GM18520 (cell line): ENCODE data around the gene RHO.
A peak's percentile ranks its signal among the peaks of the same experiment; 100 is the strongest.

Source experiments
- ATAC-seq: cut with Tn5 transposase; IDR thresholded peaks from one replicate; pipeline ENCODE4 v1.9.1; 2021; ENCODE audit not compliant: unreplicated experiment

The RHO gene

DNA sequence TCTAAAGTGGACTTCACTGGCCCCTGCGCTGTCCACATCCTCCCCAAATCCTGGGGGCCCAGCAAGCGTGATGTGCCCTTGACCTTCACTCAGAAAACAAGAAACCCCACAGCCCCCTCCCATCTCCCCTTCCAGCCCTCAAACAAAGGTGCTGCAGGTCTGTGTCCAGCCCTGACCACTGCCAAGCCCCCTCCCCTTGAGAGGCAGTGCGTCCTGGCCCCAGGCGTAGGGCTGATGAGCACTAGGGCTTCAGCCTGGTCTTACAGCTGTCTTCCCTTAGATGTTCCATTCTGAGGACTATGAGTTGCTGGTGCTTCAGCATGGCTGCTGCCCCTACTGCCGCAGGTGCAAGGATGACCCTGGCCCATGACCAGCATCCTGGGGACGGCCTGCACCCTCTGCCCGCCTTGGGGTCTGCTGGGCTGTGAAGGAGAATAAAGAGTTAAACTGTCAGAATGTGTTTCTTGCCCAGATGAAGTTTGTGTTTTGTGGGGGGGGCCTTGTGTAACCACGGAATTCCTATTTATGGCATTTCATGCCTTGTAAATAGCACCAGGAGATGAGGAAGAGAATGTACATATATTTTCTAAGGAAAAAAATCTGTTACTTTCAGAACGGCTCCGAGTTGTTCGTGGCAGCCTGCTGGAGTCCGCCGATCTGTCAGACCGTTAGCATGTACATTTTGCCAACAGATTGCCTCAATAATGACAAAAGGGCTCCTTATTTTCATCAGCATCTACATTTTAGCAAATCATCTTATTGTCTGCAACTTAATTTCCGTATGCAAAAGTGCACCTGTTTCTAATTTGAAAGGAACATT lies 8.3 kb upstream of the RHO start:
- no peak for ATAC-seq

DNA sequence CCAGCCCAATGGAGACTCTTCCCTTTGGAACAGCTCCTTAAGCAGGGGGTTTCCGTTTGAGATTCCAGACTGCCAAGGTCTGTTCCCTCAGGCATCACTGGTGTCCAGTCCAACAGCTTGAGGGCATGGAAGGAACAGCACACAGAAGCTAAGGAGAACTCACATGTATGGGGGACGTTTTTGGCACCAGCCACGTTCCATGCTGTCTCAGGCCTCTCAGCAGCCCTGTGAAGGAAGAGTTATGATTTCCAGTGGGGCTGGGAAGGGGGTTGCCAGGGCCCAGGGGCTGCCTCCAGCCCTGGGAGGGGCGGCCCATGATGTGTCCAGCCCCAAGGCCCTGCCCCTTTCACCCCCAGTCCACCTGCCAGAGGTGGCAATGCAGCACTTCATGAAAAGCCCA lies 7.5 kb upstream of the RHO start:
- no peak for ATAC-seq

DNA sequence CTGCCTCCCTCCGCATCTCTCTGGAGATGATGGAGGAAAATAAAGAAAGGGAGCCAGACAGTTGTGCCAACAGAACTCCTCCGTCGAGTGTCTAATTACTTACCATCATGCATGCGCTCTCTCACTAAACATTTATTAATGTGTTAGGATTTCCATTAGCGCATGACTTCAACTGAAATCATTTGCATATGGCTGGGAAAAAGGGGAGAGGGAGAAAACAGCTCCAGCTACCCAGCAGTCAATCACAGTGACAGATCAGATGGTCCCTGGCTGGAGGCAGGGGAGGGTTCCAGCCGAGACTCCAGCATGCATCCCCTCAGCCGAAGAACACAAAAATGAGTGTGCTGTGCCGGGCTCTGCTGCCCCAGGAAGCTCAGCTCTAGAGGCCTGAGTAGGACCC lies 6.8 kb upstream of the RHO start:
- ATAC-seq = no peak

DNA sequence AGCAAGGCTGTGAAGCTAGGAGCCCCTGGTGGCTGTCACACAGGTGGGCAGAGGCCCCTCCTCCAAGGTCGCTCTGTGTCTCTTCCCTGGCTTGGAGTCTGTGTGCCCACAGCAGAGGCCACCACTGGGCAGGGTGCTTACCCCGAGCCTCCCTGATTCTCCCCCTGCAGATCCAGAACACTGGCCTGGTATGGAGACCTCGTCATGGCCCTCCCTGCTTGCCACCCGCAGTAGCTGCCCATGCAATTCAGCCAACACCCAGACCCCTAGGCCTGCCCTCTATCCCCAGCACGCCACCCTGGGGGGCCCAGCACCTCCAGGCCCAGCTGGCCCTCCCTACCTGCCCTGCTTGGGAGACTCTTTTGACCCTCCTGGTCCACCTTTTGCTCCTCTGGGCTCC lies 5.5 kb upstream of the RHO start:
- no peak for ATAC-seq

DNA sequence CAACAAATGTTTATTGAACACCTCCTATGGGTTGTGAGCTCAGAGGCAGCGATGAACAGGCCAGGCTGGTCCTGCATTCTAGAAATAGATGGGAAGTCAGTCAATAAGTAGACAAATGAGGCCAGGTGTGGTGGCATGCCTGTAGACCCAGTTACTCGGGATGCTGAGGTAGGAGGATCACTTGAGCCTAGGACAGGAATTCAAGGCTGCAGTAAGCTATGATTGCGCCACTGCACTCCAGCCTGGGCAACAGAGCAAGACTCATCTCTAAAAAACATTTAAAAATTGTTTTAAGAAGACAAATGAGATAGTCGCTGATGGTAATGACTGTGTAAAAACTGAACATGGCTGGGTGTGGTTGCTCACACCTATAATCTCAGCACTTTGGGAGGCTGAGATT lies 4.4 kb upstream of the RHO start:
- no peak for ATAC-seq

DNA sequence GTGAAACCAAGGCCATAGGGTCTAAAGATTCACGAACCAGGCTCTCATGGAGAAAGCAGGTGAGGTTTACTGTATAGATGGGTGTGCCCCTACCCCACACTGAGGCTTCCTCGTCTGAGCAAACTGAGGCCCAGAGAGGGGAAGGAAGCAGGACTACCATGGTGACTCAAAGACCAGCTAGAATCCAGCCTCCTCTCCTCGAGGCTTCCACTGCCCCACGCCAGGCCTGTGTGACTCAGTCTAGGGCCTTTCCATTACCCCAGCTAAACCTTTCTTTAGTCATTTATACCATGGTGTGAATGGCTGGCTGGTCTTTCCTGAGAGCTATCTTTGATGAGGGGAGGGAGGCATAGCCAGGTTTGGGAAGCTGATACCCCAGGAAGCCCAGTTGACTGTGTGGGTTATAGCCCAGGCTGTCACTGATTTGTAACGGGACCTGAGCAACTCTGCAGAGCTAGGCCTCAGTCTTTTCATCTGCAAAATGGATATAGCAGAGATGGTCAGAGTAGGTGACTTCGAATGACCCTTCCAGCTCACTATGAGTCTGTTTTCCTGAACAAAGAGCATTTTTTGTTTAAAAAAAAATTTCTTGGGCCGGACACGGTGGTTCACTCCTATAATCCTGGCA lies 3.0 kb upstream of the RHO start:
- ATAC-seq = no peak

DNA sequence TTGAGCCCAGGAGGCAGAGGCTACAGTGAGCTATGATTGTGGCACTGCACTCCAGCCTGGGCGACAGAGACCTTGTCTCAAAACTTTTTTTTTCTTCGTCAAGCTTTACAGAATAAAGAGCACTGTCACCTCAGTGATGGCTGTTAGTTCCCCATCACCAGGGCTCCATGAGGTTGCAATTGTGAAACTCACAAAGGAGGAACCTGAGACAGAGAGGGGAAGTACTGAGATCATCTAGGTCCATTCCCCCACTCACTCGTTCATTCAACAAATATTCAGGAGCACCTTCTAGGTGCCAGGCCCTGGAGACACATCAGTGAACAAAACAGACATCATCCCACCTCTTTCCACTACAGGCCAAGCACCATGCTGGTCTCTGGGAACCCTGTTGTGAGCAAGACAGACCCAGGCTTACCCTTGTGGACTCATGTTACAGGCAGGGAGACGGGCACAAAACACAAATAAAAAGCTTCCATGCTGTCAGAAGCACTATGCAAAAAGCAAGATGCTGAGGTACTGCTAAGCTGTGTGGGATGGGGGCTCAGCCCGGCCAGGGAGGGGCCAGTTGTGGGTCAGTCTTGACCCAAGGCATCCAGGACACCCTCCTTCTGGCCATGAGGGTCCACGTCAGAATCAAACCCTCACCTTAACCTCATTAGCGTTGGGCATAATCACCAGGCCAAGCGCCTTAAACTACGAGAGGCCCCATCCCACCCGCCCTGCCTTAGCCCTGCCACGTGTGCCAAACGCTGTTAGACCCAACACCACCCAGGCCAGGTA lies 2.1 kb upstream of the RHO start:
- ATAC-seq = peak; percentile 86

DNA sequence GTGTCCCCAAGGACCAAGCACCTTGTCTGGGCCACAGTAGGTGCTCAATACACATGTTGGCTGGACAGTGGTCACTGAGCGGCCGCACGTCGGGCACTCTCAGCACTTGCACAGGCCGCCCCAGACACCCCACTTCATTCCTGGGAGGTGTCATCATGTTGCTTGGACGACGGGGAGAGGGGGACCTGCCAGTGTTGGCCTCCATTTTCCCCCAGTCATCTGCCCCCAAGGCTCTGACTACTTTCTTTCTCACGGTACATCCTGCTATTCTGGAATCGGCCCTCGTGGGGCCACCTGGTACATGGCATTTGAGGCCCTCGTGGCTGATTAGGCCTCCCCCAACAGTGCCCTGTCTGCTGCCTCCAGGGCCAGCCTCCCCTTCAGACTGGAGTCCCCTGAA lies 1.2 kb upstream of the RHO start:
- ATAC-seq = no peak

DNA sequence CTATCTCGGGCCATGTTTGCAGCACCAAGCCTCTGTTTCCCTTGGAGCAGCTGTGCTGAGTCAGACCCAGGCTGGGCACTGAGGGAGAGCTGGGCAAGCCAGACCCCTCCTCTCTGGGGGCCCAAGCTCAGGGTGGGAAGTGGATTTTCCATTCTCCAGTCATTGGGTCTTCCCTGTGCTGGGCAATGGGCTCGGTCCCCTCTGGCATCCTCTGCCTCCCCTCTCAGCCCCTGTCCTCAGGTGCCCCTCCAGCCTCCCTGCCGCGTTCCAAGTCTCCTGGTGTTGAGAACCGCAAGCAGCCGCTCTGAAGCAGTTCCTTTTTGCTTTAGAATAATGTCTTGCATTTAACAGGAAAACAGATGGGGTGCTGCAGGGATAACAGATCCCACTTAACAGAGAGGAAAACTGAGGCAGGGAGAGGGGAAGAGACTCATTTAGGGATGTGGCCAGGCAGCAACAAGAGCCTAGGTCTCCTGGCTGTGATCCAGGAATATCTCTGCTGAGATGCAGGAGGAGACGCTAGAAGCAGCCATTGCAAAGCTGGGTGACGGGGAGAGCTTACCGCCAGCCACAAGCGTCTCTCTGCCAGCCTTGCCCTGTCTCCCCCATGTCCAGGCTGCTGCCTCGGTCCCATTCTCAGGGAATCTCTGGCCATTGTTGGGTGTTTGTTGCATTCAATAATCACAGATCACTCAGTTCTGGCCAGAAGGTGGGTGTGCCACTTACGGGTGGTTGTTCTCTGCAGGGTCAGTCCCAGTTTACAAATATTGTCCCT lies 1.2 kb downstream of the RHO start:
- ATAC-seq = no peak

DNA sequence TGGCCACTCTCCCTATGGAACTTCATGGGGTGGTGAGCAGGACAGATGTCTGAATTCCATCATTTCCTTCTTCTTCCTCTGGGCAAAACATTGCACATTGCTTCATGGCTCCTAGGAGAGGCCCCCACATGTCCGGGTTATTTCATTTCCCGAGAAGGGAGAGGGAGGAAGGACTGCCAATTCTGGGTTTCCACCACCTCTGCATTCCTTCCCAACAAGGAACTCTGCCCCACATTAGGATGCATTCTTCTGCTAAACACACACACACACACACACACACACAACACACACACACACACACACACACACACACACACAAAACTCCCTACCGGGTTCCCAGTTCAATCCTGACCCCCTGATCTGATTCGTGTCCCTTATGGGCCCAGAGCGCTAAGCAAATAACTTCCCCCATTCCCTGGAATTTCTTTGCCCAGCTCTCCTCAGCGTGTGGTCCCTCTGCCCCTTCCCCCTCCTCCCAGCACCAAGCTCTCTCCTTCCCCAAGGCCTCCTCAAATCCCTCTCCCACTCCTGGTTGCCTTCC lies 1.9 kb downstream of the RHO start:
- ATAC-seq = no peak

DNA sequence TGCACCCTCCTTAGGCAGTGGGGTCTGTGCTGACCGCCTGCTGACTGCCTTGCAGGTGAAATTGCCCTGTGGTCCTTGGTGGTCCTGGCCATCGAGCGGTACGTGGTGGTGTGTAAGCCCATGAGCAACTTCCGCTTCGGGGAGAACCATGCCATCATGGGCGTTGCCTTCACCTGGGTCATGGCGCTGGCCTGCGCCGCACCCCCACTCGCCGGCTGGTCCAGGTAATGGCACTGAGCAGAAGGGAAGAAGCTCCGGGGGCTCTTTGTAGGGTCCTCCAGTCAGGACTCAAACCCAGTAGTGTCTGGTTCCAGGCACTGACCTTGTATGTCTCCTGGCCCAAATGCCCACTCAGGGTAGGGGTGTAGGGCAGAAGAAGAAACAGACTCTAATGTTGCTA lies 2.4 kb downstream of the RHO start:
- no peak for ATAC-seq

DNA sequence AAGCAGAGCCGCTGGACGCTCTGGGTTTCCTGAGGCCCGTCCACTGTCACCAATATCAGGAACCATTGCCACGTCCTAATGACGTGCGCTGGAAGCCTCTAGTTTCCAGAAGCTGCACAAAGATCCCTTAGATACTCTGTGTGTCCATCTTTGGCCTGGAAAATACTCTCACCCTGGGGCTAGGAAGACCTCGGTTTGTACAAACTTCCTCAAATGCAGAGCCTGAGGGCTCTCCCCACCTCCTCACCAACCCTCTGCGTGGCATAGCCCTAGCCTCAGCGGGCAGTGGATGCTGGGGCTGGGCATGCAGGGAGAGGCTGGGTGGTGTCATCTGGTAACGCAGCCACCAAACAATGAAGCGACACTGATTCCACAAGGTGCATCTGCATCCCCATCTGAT lies 3.3 kb downstream of the RHO start:
- no peak for ATAC-seq

DNA sequence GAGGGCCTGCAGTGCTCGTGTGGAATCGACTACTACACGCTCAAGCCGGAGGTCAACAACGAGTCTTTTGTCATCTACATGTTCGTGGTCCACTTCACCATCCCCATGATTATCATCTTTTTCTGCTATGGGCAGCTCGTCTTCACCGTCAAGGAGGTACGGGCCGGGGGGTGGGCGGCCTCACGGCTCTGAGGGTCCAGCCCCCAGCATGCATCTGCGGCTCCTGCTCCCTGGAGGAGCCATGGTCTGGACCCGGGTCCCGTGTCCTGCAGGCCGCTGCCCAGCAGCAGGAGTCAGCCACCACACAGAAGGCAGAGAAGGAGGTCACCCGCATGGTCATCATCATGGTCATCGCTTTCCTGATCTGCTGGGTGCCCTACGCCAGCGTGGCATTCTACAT lies 3.8 kb downstream of the RHO start:
- ATAC-seq = no peak

DNA sequence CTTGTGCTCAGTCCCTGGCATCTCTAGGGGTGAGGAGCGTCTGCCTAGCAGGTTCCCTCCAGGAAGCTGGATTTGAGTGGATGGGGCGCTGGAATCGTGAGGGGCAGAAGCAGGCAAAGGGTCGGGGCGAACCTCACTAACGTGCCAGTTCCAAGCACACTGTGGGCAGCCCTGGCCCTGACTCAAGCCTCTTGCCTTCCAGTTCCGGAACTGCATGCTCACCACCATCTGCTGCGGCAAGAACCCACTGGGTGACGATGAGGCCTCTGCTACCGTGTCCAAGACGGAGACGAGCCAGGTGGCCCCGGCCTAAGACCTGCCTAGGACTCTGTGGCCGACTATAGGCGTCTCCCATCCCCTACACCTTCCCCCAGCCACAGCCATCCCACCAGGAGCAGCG lies 5.0 kb downstream of the RHO start:
- ATAC-seq = no peak

DNA sequence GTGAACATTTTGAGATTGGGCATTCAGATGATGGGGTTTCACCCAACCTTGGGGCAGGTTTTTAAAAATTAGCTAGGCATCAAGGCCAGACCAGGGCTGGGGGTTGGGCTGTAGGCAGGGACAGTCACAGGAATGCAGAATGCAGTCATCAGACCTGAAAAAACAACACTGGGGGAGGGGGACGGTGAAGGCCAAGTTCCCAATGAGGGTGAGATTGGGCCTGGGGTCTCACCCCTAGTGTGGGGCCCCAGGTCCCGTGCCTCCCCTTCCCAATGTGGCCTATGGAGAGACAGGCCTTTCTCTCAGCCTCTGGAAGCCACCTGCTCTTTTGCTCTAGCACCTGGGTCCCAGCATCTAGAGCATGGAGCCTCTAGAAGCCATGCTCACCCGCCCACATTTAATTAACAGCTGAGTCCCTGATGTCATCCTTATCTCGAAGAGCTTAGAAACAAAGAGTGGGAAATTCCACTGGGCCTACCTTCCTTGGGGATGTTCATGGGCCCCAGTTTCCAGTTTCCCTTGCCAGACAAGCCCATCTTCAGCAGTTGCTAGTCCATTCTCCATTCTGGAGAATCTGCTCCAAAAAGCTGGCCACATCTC lies 6.1 kb downstream of the RHO start:
- ATAC-seq = no peak

DNA sequence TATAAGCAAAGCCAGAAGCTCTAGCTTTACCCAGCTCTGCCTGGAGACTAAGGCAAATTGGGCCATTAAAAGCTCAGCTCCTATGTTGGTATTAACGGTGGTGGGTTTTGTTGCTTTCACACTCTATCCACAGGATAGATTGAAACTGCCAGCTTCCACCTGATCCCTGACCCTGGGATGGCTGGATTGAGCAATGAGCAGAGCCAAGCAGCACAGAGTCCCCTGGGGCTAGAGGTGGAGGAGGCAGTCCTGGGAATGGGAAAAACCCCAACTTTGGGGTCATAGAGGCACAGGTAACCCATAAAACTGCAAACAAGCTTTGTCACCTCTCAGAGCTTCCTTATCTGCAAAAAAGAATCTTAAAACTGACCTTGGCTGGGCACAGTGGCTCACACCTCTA lies 6.6 kb downstream of the RHO start:
- no peak for ATAC-seq

DNA sequence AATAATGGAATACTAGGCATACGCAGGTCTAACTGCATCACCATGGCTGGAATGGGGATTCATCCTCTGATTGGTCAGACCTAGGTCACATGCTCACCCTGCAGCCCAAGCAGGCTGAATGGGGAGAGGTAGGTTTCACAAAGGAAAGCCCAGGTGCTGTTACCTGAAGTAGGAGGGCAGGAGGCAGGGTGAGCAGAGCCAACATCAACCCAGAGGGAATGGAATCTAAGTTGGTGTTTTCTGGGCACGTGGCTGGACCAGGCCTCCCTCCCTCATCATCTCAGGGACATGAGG lies 7.9 kb downstream of the RHO start:
- no peak for ATAC-seq

DNA sequence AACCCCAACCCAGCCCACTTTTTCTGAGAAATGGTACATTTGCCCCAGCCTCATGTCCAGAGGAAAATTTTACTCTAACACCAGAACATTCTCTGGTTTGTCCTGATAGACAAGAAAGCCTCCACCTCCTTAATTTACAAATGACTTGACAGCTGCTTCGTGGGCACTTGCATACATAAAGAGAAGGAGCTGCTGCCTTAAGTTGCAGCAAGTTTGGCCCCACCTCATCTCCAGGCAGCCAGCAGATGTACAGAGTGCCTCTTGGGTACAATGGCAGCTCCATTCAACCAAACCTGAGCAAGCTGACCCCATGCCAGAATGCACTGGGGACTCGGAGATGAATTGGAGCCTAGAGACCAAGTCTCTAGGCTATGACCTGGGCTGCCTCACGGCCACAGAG lies 8.4 kb downstream of the RHO start:
- no peak for ATAC-seq

DNA sequence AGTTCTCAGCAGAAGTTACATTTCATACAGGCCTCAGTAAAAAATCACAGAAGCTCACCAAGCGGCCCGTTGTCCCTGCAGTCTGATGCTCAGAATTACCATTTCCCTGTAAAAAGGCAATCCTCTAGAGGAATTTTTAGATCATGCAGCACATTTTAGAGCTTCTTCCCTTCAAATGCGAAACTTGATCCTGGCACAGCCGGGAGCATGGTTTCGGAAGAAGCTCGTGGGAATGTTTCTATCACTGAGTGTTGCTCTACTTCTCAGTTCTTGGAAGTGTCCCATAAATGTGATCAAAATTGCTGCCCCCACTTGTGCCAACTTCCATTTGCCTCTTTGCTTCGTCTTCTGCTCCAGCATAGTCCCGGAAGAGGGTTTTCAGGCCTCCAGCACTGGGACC lies 10.8 kb downstream of the RHO start:
- ATAC-seq = no peak

DNA sequence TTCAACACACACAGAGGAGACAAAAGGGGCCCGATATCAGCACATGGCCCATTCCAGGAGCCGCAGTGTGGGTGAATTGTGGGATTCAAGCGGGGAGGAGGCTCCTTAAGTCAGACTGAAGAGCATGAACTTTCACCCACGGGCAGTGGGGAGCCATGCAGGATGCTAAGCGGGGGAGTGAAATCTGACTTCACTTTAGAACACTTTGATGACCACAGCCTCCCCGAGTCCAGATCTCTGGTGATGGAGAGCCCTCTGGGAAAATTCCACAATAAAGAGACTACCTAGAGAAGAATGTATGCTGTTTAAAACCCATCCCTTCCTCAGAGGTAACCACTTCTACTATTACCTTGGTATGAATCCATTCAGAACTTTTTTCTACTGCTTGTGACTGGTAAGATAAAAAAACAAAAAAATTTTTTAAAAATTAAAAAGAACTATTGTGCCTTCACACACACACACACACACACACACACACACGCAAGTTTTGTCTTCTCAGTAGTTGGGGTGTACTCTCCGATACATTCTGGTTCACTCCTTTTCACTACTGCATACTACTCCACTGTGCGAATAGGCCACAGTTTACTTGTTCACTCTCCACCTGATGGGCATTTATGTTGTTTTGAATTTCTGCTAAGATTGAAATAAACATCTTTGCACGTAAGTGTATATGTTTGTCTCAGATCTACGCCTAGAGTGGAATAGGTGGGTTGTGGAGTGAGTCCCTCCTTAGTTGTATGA lies 12.5 kb downstream of the RHO start:
- ATAC-seq = no peak
